NCI-H446 treated with DMSO at 0.1 percent for 48 hours (cell line): Measurements from ENCODE around the gene MSMB.
"Not testable (repeated sequence)": the region's sequence is repeated elsewhere in the genome, so short reads cannot be mapped to it uniquely, and the experiment has no call there.

Experiments used
- DNase-seq: peaks from one replicate; lab custom pipeline; 2025; lab: John Stamatoyannopoulos, UW

MSMB gene, protein sequence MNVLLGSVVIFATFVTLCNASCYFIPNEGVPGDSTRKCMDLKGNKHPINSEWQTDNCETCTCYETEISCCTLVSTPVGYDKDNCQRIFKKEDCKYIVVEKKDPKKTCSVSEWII

GRCh38 chr10:46046261-46046660, at the start of gene MSMB:
Gene MSMB, minus strand, starts transcription at chr10:46046269. Its CDS starts 32 bp downstream, at chr10:46046237.
- DNase-seq = no peak

GRCh38 chr10:46094931-46095750, 49.1 kb upstream of the MSMB start:
- DNase-seq = no peak

- no peak for DNase-seq
Measured at GRCh38 chr10:46094197-46094500, 48.1 kb upstream of the MSMB start.

- DNase-seq = not testable (repeated sequence)
Measured at GRCh38 chr10:46093316-46094196, 47.5 kb upstream of the MSMB start.

DNA sequence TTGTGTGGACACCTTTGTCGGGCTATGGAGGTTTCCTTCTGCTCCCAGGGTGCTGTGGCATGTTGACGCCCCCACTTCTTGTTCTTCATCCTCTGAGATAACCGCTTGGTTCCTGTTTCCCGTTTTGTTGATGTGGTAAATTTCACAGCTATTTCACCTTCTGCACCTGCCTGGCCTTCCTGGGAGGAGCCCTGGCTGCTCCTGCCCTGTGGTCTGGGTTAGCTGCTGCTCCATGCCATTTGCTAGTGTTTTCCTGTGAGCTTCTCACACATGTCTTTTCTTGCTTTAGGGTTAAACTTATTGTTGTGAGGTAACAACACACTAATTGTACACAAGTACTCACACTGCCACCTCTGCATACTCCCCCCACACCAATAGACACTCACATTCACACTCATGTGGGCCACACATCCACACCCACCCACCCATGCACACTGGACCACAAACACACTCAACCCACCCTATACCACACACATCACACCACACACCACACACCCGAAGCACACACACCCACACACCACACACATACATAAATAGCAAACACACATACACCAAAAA, 46.5 kb upstream of the MSMB start:
- no peak for DNase-seq

GRCh38 chr10:46091828-46092523, 45.9 kb upstream of the MSMB start:
- DNase-seq = no peak

DNA sequence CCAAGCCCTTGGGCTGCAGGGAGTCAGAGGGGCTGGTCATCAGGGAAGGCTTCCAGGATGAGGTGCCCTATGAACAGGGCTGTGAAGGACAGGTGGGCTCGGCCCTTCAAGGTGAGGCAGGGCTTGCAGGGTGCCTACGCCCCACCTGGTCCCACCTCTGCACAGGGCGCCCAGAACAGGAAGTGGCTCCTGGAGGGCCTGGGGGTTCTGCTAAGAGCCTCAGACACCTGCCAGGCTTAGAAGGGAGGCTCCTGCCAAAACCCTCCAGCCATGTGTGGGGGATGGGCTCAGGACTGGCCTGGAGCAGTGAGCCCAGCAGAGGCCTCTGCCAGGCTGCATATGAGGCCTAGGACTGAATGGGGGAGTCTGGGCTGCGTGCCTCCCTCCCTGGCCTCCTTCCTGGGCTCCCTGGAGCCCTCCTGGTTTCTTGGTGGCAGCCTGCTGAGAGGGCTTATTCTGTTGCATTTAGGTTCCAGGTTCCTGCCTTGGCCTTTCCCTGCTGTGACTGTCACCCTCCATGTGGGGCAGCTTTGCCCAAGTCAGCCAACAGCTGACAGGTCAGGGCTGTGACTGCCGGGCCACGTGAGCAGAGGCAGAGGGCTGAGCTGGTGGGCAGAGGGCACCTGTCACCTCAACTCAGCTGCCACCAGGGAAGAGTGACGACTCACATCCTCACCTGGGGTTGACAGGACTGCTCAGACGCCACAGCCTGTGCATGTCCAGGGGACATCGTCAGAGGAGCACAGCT, 45.2 kb upstream of the MSMB start:
- no peak for DNase-seq

DNA sequence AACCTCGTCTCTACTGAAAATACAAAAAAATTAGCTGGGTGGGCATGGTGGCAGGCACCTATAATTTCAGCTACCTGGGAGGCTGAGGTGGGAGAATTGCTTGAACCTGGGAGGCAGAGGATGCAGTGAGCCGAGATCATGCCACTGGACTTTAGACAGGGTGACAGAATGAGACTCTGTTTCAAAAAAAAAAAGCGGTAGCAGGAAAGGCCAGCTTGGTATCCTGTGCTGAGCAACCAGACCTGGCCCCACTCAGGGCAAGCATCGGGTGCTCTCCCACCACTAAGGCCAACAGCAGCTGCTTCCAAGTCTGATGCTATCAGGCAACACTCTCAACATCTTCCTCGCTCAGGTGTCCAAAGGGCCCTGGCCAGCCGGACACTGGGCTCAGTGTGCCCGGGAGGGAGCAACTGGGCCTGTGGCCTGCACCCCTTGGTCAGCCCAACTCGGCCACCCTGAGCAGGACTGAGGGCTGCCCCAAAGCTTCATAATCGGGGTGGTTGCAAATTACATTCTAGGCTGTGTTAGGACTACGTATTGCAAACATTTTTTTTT, 44.3 kb upstream of the MSMB start:
- DNase-seq = no peak

- DNase-seq = not testable (repeated sequence)
Measured at GRCh38 chr10:46087381-46087780, 41.3 kb upstream of the MSMB start.

GRCh38 chr10:46084321-46085165, 38.5 kb upstream of the MSMB start:
- no peak for DNase-seq

GRCh38 chr10:46080886-46081285, 34.8 kb upstream of the MSMB start:
- no peak for DNase-seq

DNA sequence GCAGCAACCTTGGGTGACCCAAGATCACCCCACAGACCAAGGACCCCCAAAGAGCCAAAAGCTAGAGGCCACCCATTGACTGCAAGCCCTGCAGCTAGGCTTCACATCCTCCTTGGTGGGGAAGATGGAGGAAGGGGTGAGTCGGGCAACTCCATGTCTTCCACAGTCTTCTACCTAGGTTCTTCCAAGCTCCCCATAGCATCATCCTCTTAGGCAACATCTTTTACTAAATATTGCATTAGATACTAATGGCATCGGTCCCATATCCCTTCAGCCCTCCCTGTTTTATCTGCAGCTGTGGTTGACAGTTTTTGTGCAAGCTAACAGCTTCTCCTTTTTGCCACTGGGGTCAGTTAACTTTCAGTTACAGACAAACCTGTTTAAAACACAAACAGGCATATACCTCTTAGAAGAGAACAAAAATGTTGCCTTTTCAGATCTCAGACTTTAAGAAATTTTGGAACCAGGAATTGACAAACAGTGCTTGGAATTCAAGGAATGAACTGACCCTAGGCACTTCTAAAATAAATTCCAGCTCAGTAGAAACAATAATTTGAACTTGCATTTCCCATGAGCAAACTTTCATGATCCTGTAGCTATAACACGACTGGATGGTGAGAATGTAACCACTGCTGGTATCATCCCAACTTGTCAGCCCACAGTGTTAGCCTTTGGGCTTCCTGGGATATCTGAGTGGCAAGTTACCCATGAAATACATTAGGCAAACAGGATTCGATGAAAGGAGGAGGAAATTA, 33.9 kb upstream of the MSMB start:
- no peak for DNase-seq

- DNase-seq = no peak
Measured at GRCh38 chr10:46077731-46078413, 31.8 kb upstream of the MSMB start.

DNA sequence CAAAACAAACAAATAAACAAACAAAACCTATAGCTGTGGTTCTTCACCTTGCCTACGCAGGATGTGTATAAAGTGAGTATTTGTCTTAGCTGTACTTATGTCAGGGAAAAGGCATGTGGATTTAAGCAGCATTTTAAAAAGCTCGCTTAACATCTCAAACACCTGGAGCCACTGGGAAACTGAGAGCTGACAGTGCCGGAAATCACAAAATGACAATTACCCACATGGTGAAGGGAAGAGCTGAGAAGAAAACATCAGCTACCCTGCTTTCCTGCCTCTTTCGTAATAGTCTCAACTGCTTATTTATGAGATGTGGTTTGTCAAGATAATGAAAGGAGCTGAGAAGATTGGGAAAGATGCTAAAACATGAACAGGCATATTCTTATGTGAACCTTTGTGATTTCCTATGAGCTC, 31.1 kb upstream of the MSMB start:
- no peak for DNase-seq

- no peak for DNase-seq
Measured at GRCh38 chr10:46075869-46076268, 29.8 kb upstream of the MSMB start.

DNA sequence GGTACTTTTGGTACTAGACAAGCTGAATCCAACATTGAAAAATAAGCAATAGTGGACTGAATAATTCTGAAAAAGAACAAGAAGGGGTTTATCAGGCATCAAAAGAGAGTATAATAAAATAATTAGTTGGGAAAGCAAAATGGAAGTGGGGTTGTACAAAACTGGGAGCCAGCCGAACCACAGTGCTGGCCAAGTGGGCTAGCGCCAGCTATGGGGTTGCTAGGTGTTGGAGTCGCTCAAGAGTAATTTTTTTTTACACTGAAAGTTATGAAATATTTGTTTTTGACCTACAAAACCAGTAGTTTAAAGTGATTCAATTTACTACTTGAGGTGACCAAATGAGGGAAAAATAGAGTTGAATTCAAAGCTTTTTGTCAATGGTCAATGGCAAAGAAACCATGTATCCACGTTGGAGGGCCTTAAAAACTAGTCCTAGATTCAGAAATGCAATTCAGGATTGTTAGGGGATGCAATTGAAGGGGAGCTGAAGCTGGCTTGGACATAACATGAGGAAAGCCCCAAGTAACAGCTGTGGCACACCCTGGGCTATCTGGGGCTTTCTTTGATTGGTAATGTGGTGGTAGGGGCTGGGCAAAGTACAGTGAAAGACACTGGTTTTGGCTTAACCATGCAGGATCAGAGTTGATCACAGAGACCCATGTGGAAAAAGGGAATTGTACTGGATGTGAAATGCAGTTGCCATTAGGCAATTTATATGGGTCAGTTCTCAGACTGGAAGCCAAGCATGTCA, 28.3 kb upstream of the MSMB start:
- DNase-seq = no peak

DNA sequence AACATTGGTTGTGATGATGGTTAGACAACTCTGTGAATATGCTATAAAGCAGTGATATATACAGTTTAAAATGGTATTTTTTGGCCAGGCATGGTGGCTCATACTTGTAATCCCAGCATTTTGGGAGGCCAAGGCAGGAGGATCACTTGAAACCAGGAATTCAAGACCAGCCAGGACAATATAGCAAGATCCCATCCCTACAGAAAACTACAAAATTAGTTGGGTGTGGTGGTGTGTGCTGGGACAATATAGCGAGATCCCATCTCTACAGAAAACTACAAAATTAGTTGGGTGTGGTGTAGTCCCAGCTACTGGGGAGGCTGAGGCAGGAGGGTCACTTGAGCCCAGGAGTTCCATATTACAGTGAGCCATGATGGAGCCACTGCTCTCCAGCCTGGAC, 27.5 kb upstream of the MSMB start:
- DNase-seq = no peak

DNA sequence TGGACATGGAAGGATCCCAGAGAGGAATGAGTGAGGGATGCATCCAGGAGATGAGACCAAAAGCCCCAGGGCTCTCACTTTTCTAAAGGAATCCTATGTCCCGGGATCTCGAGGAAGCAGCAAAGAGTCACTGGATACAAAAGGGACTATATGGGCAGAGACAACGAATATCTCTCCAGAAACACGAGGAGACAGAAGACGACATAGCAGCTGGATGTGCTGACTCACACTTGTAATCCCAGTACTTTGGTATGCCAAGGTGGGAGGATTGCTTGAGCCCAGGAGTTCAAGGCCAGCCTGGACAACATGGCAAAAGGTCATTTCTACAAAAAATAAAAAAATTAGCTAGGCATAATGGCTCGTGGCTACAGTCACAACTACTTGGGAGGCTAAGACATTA, 24.7 kb upstream of the MSMB start:
- no peak for DNase-seq
